Measurements from ENCODE around the gene ATG16L1. TPM values are rescaled to one million over a fixed set of nuclear protein-coding genes. Genes with fewer than 3 reads are reported as not detected.

ATG16L1 gene
- total RNA-seq, 1 experiment from 2014 or later, result 43.2 TPM

DNA sequence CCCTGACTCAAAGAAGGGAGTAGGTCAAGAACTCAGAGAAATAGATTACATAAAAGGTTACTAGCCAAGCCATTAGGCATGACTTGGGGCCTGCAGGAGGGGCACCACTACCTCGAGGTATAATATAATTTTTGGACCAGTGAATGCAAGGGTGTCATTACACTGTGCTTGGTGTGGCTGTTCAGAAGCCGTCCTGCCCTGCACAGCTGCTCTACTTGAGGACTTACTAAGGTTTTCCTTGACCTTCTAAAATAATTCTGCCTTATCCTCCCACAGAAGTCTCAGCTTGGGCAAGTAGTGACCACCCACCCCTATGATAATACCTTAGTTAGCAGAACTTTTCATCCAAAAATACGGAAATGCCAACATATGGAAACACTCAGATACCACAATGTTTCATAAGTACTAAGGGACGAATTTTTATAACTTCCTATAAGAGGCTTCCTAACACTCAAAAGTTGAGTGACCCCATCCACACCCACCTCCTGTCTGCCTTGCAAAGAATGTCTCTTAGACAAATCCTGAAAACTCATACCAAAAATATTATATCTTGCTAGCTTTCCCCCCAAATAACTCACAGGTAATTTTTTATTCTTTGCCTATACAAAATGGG is 17.7 kb upstream of the ATG16L1 start:
- Histone ChIP-seq H3K36me3 (ENCODE audit: insufficient read depth, low read length, poor library complexity, severe bottlenecking) (no peaks in the 10 kb centered on the region), H3K4me3 (ENCODE audit: low read depth, low read length, poor library complexity, severe bottlenecking) (no peak overlapping the region), H3K4me1 (ENCODE audit: insufficient read depth, low read length, poor library complexity, severe bottlenecking) (no peaks in the 10 kb centered on the region), H3K27me3 (replicated peaks; ENCODE audit: insufficient read depth, low read depth, low read length, poor library complexity) (no peaks in the 10 kb centered on the region), H3K27ac (ENCODE audit: low read depth, low read length, poor library complexity, severe bottlenecking) (no peak overlapping the region), H3K9me3 (ENCODE audit: low read depth, low read length, poor library complexity, severe bottlenecking) (no peaks in the 10 kb centered on the region)
- BruUV-seq (replicated peaks), result no TSS peak
- no peak for DNase-seq (ENCODE audit: low spot score)
- ChIA-PET CTCF (interaction anchor here (0.7 kb wide), 1 partner anchor 9 kb away, joined by 8 read pairs; no protein-coding TSS in a partner anchor), POLR2A (ENCODE audit: low non-redundant PET) (interaction anchor here (0.7 kb wide), 1 partner anchor 278 kb away, joined by 9 read pairs; no protein-coding TSS in a partner anchor)
- intact Hi-C loops (cut with micrococcal nuclease; ENCODE audit: unreplicated experiment), result loop anchor here (5.0 kb wide), 1 partner anchor 116 kb away; no protein-coding TSS in a partner anchor
- TF ChIP-seq, protein P1, sequence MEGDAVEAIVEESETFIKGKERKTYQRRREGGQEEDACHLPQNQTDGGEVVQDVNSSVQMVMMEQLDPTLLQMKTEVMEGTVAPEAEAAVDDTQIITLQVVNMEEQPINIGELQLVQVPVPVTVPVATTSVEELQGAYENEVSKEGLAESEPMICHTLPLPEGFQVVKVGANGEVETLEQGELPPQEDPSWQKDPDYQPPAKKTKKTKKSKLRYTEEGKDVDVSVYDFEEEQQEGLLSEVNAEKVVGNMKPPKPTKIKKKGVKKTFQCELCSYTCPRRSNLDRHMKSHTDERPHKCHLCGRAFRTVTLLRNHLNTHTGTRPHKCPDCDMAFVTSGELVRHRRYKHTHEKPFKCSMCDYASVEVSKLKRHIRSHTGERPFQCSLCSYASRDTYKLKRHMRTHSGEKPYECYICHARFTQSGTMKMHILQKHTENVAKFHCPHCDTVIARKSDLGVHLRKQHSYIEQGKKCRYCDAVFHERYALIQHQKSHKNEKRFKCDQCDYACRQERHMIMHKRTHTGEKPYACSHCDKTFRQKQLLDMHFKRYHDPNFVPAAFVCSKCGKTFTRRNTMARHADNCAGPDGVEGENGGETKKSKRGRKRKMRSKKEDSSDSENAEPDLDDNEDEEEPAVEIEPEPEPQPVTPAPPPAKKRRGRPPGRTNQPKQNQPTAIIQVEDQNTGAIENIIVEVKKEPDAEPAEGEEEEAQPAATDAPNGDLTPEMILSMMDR (conservative IDR thresholded peaks at IDR 0.05; ENCODE audit: low read depth, low read length), result no peak
- no peak for TF ChIP-seq EZH2 (IDR thresholded peaks at IDR 0.05; ENCODE audit: borderline replicate concordance, low read depth, low read length, poor library complexity, severe bottlenecking)

DNA sequence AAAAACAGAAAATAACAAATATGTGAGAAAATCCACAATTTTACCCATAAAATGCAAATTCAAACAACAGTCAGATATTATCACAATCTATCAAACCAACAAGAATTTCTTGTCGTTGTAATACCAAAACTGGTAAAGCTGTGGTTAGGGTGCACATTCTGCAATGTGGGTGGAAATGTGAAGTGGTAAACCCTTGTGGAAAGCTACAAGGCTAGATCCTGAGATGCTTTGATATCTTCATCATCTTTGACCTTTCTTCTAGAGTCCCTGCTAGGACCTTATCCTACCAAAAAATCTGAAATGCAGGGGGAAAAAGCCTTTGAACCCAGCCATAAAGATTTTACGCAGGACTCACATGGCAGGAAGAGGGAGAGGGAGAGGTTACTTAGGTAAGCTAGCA is 17.2 kb upstream of the ATG16L1 start:
- H3K4me3 ChIP-seq (ENCODE audit: low read depth, low read length, poor library complexity, severe bottlenecking), result no peak overlapping the region
- H3K4me1 ChIP-seq (ENCODE audit: insufficient read depth, low read length, poor library complexity, severe bottlenecking), result no peaks in the 10 kb centered on the region
- no TSS peak for BruUV-seq (replicated peaks)
- DNase-seq (ENCODE audit: low spot score), result no peak
- H3K9me3 ChIP-seq (ENCODE audit: low read depth, low read length, poor library complexity, severe bottlenecking), result no peaks in the 10 kb centered on the region
- intact Hi-C loops (cut with micrococcal nuclease; ENCODE audit: unreplicated experiment), result loop anchor here (5.0 kb wide), 1 partner anchor 117 kb away; no protein-coding TSS in a partner anchor
- TF ChIP-seq, protein P1 (conservative IDR thresholded peaks at IDR 0.05; ENCODE audit: low read depth, low read length), result no peak
- no peak for TF ChIP-seq EZH2 (IDR thresholded peaks at IDR 0.05; ENCODE audit: borderline replicate concordance, low read depth, low read length, poor library complexity, severe bottlenecking)
- no peak overlapping the region for H3K27ac ChIP-seq (ENCODE audit: low read depth, low read length, poor library complexity, severe bottlenecking)
- H3K27me3 ChIP-seq (replicated peaks; ENCODE audit: insufficient read depth, low read depth, low read length, poor library complexity), result no peaks in the 10 kb centered on the region
- no peaks in the 10 kb centered on the region for H3K36me3 ChIP-seq (ENCODE audit: insufficient read depth, low read length, poor library complexity, severe bottlenecking)
- CTCF ChIA-PET, result no interaction called here
- POLR2A ChIA-PET (ENCODE audit: low non-redundant PET), result no interaction called here

DNA sequence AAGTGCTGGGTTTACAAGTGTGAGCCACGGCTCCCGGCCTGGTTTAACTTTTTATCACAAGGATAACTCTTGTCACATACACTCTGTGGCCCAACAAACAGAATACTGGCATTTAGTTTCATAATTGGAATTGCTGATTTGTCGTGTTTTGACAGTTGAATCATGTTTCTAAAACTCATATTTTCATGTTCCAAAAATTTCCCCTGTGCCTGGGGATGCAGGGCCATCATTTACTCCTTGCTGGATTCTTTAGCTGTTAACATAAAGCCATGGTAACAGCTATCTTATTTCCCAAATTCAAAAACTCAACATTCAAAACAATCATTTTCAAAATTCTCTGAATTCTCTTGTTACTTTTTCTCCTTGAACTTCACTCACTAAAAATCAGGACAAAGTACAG is 16.5 kb upstream of the ATG16L1 start:
- Histone ChIP-seq H3K9me3 (ENCODE audit: low read depth, low read length, poor library complexity, severe bottlenecking) (no peaks in the 10 kb centered on the region), H3K27ac (ENCODE audit: low read depth, low read length, poor library complexity, severe bottlenecking) (no peak overlapping the region), H3K4me3 (ENCODE audit: low read depth, low read length, poor library complexity, severe bottlenecking) (no peak overlapping the region), H3K27me3 (replicated peaks; ENCODE audit: insufficient read depth, low read depth, low read length, poor library complexity) (no peaks in the 10 kb centered on the region), H3K4me1 (ENCODE audit: insufficient read depth, low read length, poor library complexity, severe bottlenecking) (no peaks in the 10 kb centered on the region), H3K36me3 (ENCODE audit: insufficient read depth, low read length, poor library complexity, severe bottlenecking) (no peaks in the 10 kb centered on the region)
- no TSS peak for BruUV-seq (replicated peaks)
- POLR2A ChIA-PET (ENCODE audit: low non-redundant PET), result no interaction called here
- TF ChIP-seq, protein P1 (conservative IDR thresholded peaks at IDR 0.05; ENCODE audit: low read depth, low read length), result no peak
- TF ChIP-seq EZH2 (IDR thresholded peaks at IDR 0.05; ENCODE audit: borderline replicate concordance, low read depth, low read length, poor library complexity, severe bottlenecking), result no peak
- CTCF ChIA-PET, result no interaction called here
- intact Hi-C loops (cut with micrococcal nuclease; ENCODE audit: unreplicated experiment), result loop anchor here (5.0 kb wide), 1 partner anchor 118 kb away; no protein-coding TSS in a partner anchor
- DNase-seq (ENCODE audit: low spot score), result no peak
